Thymus (tissue), 14 donors: ENCODE measurements around the gene PCDHB1. TPM values are rescaled to one million over a fixed set of nuclear protein-coding genes. Genes with fewer than 3 reads are reported as not detected.

Experiments
- DNase-seq, 9 donors: peaks; one replicate each; pipeline ENCODE4 v3.0.0-alpha.2; 2013; ENCODE audit warnings: low spot score in 9 of 9, low read depth in 6 of 9, missing footprints in 1 of 9
- H3K27ac ChIP-seq, 2 donors: one replicate each; pipeline ENCODE4 v1.5.1; 2013; ENCODE audit warnings: control low read depth in 1 of 2, low read depth in 1 of 2, low read length in 1 of 2, mild to moderate bottlenecking in 1 of 2, moderate library complexity in 1 of 2
- H3K27me3 ChIP-seq, 2 donors: one replicate each; pipeline ENCODE4 v1.5.1; 2013; ENCODE audit warnings: low read length in 1 of 2; ENCODE audit not compliant: control insufficient read depth in 2 of 2, insufficient read depth in 1 of 2
- H3K36me3 ChIP-seq, 2 donors: one replicate each; pipeline ENCODE4 v1.5.1; 2013; ENCODE audit warnings: low read length in 1 of 2, mild to moderate bottlenecking in 1 of 2, moderate library complexity in 1 of 2; ENCODE audit not compliant: control insufficient read depth in 2 of 2, insufficient read depth in 2 of 2
- H3K4me1 ChIP-seq, 2 donors: one replicate each; pipeline ENCODE4 v1.5.1; 2013; ENCODE audit warnings: low read length in 2 of 2; ENCODE audit not compliant: control insufficient read depth in 2 of 2, insufficient read depth in 2 of 2
- H3K4me3 ChIP-seq, 2 donors: one replicate each; pipeline ENCODE4 v1.5.1; 2013; ENCODE audit warnings: low read length in 2 of 2, control low read depth in 1 of 2, mild to moderate bottlenecking in 1 of 2
- H3K9me3 ChIP-seq, 2 donors: one replicate each; pipeline ENCODE4 v1.5.1; 2013; ENCODE audit warnings: low read length in 1 of 2, mild to moderate bottlenecking in 1 of 2; ENCODE audit not compliant: control insufficient read depth in 2 of 2, insufficient read depth in 1 of 2
- WGBS: extraction: QIAGEN DNeasy Blood & Tissue Kit; methylation state at CpG from one replicate; pipeline ENCODE4 v1.1.7; 2013; 5-methylcytosine and 5-hydroxymethylcytosine counted together
- long read RNA-seq, 10 donors: transcript quantifications; one replicate each; lab custom pipeline, GENCODE V29; 2026
- polyA plus RNA-seq: library from polyadenylated mRNA; stranded (reverse); fragments of 200-250 nt; gene quantifications from one replicate; pipeline ENCODE4 v1.2.3, GENCODE V29; 2013
- total RNA-seq: library from RNA; stranded (reverse); fragments of 120-200 nt; gene quantifications from one replicate; pipeline ENCODE4 v1.2.4, GENCODE V29; 2013
- donor health status: healthy.

The PCDHB1 gene, protein sequence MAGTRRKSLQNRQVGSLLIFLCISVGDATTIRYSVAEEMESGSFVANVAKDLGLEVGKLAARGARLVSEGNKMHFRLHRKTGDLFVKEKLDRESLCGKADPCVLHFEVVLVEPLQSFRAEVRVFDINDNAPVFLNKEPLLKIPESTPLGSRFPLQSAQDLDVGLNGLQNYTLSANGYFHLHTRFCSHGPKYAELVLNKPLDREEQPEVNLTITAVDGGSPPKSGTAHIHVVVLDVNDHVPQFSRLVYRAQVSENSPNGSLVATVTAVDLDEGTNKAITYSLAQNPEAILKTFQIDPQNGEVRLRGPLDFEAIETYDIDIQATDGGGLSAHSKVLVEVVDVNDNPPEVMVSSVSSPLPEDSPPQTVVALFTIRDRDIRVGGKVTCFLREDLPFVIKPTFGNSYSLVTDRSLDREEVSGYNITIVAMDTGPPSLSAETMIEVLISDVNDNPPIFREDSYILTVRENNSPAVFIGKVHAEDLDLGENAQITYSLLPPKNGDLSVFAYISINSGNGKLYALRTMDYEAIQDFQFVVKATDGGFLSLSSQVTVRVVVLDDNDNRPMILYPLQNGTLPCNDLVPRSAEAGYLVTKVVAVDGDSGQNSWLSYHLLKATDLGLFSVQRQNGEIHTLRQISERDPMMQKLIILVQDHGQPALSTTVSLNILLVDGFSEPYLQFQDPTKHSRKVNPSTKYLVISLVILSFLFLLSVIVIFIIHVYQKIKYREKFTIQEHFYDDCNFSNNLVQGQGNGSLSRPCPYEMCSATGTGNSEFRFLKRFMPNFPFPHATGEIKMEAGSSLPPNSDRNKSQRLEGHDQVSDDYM
- total RNA-seq (0.05 TPM), polyA plus RNA-seq (0.02 TPM)
- long read RNA-seq, donor 1 = 0 reads
- long read RNA-seq, donor 2 = 0 reads
- long read RNA-seq, donor 3 = 0 reads
- long read RNA-seq, donor 4 = 0 reads
- long read RNA-seq, donor 5 = 0 reads
- long read RNA-seq, donor 6 = 0 reads
- long read RNA-seq, donor 7, full-length matches to known transcripts = 1 of 1 reads
- long read RNA-seq, donor 7, partial matches to known transcripts = 0 of 1 reads
- long read RNA-seq, donor 7, other reads (novel, unspliced or antisense) = 0 of 1 reads
- long read RNA-seq, donor 8 = 0 reads
- long read RNA-seq, donor 9 = 0 reads
- long read RNA-seq, donor 10 = 0 reads

DNA sequence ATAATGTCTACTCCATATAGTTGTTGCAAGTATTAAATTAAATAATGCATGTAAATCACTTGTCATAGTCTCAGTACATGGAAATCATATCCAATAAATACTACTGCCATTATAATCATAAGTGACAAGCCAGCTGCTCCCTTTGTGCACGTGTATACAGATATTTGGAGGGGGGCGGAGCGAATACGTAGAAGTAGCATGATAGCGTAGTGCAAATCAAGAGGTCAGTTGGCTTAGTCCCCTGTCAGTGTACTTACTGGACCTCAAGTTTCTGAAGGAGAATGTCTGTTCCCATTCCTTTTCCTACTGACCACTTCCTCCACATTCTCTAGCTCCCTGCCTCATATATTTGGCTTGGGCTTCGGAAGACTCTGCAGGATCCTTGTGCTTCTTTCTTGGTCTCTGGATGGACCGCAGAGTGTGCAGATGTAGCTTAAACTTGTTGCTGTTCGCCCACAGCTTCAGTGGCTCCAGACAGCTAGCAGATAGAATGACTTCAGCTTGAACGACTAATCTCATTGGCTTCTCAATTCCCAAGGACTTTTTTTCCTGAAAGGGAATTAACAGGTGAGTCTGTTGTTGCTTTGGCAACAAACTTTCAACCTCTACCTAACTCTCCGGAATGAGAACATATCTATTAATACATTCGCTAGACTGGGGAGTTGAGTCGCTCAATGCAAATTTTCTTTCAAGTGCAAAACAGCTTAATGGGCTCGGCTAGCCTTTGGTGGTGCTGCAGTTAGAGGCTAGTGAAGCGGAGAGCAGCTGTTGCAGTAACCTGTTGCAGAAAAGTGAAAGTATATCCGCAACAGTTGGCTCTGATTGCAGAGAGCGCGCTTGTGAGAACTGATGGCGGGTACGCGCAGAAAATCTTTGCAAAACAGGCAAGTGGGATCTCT lies at the start of gene PCDHB1:
TSS of gene PCDHB1 (plus strand) at position 753 of the 899 bp plus-strand sequence. CDS start at position 850, 97 bp downstream.
- H3K27me3 ChIP-seq = peaks cover 0 to 11% of the 10 kb centered on the region in 2 donors
- no peaks in the 10 kb centered on the region for H3K36me3 ChIP-seq
- H3K4me1 ChIP-seq = no peaks in the 10 kb centered on the region
- no peak within 1 kb of the TSS for H3K27ac ChIP-seq
- DNase-seq = no peak
- 31% methylated on average over 20 of the region's 20 CpGs for WGBS
- peaks cover 3 to 8% of the 10 kb centered on the region in 2 donors for H3K9me3 ChIP-seq
- H3K4me3 ChIP-seq = no peak within 1 kb of the TSS

DNA sequence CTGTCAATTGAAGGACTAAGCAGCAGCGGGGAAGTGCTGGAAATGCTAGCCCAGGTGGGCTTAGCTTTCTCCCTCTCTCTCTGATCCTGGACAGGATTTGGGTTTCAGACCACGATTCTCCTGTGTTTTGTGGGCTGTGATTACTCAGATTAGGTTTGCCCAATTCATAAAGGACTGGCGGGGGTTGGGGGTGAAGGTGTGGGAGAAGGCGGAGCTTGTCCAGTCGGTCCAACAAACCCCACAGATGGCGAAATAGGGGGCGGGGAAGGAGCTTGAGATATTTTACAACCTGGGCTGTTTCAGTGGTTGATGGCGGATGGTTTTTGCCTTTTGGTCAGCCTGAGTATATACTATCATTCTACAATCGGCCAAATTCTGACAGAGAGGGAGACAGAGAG lies 49.7 kb upstream of the PCDHB1 start:
- 6% methylated on average over 9 of the region's 9 CpGs for WGBS
- no peak for DNase-seq
- no peaks in the 10 kb centered on the region for H3K9me3 ChIP-seq
- H3K27ac ChIP-seq = no peak overlapping the region
- H3K4me3 ChIP-seq = no peak overlapping the region
- no peaks in the 10 kb centered on the region for H3K4me1 ChIP-seq
- peaks cover 0 to 11% of the 10 kb centered on the region in 2 donors for H3K27me3 ChIP-seq
- no peaks in the 10 kb centered on the region for H3K36me3 ChIP-seq

DNA sequence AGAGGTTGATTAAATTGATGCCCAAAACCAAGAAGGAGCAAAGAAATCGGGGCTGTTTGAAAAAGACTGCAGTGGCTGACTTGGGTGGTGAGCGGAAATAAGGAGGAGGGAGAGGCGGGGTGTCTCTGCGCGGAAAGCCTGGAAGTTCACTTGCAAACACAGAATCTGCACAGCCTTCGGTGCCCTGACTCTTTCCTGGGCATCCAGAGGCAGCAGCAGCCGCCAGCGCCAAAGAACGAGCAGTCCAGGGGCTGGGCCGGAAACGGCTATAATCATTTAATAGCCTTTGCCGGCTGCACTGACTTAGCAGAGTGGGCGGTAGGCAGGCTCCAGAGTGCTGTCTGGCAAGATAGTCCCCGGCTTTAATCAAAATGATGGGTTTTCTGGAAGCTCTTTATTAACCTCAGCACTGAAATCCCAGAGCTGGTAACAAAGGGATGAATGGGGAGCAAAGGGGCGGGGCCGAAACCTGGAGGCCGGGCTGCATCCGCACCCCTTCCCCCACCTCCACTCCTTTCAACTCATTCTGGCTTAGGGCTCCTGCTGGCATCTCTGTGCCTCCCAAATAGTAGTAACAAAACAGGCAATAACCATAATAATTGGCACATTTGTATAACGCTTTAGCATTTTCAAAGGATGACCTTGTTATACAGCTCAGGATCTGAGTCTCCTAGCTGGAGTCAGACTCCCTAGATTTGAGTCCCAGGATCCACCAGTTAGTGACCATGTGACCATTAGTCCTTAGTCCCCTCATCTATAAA lies 49.1 kb upstream of the PCDHB1 start:
- Histone ChIP-seq H3K27ac (no peak overlapping the region), H3K4me3 (no peak overlapping the region)
- DNase-seq = no peak

DNA sequence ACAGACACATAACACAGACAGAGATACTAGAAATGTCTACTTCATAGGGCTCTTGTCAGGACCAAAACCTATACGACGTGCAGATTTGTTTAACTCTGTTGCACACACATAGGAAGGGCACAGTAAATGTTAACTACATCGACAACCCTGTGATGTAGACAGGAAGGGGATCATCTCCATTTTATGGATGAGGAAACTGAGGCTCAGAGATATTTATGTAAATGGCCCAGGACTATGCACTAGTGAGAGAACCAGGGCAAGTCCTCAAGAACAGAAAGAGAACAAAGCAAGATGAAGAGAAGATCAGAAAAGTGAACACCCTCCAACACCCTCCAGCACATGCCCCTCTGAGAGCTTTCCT lies 48.6 kb upstream of the PCDHB1 start:
- 40% methylated on average over 3 of the region's 3 CpGs for WGBS
- no peak overlapping the region for H3K27ac ChIP-seq
- no peaks in the 10 kb centered on the region for H3K36me3 ChIP-seq

More for the DNA sequence above, 49.1 kb upstream of the PCDHB1 start:
- Histone ChIP-seq H3K27me3 (peaks cover 0 to 11% of the 10 kb centered on the region in 2 donors), H3K9me3 (no peaks in the 10 kb centered on the region), H3K36me3 (no peaks in the 10 kb centered on the region), H3K4me1 (no peaks in the 10 kb centered on the region)
- 4% methylated on average over 19 of the region's 19 CpGs for WGBS

DNA sequence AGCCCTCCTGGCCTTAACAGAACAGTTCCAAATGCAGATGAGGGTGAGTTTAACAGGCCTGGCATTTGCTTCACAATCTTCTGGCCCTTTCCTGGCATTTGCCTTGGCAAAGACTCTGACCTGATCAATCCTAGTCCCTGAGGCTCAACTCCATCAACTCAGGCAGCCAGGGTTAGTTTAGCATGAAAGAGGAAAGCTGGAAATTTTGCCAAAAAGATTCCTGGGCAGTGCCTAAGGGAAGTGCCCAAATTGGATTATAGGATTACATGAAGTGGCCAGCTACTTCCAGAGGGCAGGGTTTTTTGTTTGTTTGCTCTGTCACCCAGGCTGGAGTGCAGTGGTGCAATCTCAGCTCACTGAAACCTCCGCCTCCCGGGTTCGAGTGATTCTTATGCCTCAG lies 48.1 kb upstream of the PCDHB1 start:
- no peak for DNase-seq
- H3K27ac ChIP-seq = no peak overlapping the region
- WGBS = 94% methylated on average over 3 of the region's 3 CpGs

More for the DNA sequence above, 48.6 kb upstream of the PCDHB1 start:
- Histone ChIP-seq H3K4me3 (no peak overlapping the region), H3K4me1 (no peaks in the 10 kb centered on the region), H3K27me3 (peaks cover 0 to 11% of the 10 kb centered on the region in 2 donors), H3K9me3 (no peaks in the 10 kb centered on the region)
- DNase-seq = no peak

DNA sequence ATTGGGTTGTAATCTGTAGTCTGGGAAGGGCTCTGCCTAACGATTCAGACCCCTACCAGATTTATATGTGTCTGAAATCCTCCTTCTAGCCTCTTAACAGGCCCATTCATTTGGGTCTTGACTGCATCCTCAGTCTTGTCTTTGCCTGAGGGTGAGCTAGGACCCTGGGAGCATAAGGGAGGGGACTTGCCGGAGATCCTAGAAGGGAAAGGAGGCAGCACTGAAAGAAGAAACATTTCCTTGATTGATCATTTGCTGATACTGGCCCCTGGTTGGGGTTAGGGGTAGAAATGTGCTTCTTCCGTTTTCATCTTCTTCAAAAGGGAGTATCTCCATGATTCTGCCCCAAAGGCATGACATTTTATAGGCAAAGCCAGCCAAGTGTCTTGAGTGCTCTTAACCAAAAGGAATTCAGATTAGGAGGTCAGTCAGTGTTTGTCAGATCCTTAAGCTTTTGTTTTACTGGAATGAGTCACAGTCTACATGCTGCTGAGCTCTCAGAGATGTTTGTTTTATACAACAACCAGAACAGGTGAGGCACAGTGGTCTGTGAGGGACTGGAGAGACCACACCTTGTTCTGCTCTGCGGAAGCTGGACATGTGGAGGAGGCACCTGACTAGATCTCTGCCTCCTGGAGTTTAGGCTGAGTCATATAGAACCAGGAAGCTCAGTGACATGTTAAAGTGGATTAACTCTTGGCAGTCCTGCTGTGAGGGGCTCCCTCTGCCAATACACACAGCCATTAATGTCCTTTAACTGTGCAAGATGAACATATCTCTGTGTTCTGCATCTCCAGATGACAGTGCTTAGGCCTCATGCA lies 47.2 kb upstream of the PCDHB1 start:
- H3K9me3 ChIP-seq = no peaks in the 10 kb centered on the region
- no peak overlapping the region for H3K4me3 ChIP-seq
- no peaks in the 10 kb centered on the region for H3K4me1 ChIP-seq
- H3K27me3 ChIP-seq = peaks cover 0 to 11% of the 10 kb centered on the region in 2 donors
- DNase-seq = no peak
- no peaks in the 10 kb centered on the region for H3K36me3 ChIP-seq
- H3K27ac ChIP-seq = no peak overlapping the region
- 30% methylated on average over 4 of the region's 4 CpGs for WGBS

More for the DNA sequence above, 48.1 kb upstream of the PCDHB1 start:
- Histone ChIP-seq H3K27me3 (peaks cover 0 to 11% of the 10 kb centered on the region in 2 donors), H3K36me3 (no peaks in the 10 kb centered on the region), H3K9me3 (no peaks in the 10 kb centered on the region), H3K4me1 (no peaks in the 10 kb centered on the region), H3K4me3 (no peak overlapping the region)

DNA sequence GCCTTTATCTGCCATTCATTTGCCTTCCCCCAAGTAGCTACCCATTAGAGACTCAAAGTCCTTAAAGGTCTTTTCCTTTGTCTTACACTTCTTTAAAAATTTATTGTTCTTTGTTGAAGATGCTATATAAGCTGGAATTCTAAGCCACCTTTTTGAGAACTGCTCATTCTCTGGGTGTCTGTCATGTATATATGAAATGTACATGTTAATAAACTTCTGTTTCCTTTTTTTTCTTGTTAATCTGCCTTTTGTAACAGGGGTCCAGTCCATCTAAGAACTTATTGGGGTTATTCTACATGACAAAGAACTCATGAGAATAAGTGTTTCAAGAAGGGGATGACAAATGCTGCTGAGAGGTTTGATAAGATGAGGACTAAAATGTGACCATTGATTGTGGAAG lies 43.4 kb upstream of the PCDHB1 start:
- Histone ChIP-seq H3K4me1 (no peaks in the 10 kb centered on the region), H3K27me3 (no peaks in the 10 kb centered on the region), H3K27ac (no peak overlapping the region), H3K9me3 (no peaks in the 10 kb centered on the region), H3K36me3 (no peaks in the 10 kb centered on the region), H3K4me3 (no peak overlapping the region)
- no peak for DNase-seq
